ENCODE data around the gene RBM19.

RBM19 gene

DNA sequence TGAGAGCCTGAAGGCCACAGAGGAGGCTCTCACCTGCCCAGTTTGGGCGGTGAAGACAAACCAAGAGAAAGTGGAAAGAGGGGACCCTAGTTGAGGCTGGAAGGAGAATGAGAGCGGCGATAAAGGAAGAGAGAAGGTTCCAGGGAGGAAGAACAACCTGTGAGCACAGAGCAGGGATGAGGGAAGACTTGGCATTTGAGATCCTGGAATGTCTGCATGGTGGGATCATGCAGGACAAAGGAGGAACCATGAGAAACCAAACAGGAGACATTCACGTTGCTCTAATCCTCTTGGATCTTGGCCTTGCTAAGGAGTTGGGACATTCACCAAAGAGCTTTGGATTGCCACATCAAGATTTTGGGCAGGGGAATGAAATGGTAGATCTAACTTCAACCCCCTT lies 22.9 kb upstream of the RBM19 start:
- Histone ChIP-seq H3K27me3 (ENCODE audit: control insufficient read depth, low read length) (no peaks in the 10 kb centered on the region), H3K9me3 (ENCODE audit: control insufficient read depth, insufficient read depth, low read length) (no peaks in the 10 kb centered on the region), H3K4me2 (ENCODE audit: low read length) (no peak overlapping the region), H3K36me3 (ENCODE audit: control insufficient read depth, low read length) (no peaks in the 10 kb centered on the region), H3F3A (ENCODE audit: control insufficient read depth, insufficient read depth) (no peaks in the 10 kb centered on the region), H3K4me3 (ENCODE audit: low read length) (no peak overlapping the region), H3K4me1 (ENCODE audit: control insufficient read depth, low read length) (no peaks in the 10 kb centered on the region), H3K79me2 (ENCODE audit: control insufficient read depth, low read length) (no peaks in the 10 kb centered on the region), H4K20me1 (ENCODE audit: control insufficient read depth, insufficient read depth, low read depth, low read length) (no peaks in the 10 kb centered on the region), H3K9me2 (replicated peaks; ENCODE audit: control insufficient read depth, low read length) (no peaks in the 10 kb centered on the region), H3K27ac (ENCODE audit: low read depth, low read length) (no peak overlapping the region)
- TF ChIP-seq, protein P1, sequence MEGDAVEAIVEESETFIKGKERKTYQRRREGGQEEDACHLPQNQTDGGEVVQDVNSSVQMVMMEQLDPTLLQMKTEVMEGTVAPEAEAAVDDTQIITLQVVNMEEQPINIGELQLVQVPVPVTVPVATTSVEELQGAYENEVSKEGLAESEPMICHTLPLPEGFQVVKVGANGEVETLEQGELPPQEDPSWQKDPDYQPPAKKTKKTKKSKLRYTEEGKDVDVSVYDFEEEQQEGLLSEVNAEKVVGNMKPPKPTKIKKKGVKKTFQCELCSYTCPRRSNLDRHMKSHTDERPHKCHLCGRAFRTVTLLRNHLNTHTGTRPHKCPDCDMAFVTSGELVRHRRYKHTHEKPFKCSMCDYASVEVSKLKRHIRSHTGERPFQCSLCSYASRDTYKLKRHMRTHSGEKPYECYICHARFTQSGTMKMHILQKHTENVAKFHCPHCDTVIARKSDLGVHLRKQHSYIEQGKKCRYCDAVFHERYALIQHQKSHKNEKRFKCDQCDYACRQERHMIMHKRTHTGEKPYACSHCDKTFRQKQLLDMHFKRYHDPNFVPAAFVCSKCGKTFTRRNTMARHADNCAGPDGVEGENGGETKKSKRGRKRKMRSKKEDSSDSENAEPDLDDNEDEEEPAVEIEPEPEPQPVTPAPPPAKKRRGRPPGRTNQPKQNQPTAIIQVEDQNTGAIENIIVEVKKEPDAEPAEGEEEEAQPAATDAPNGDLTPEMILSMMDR (IDR thresholded peaks at IDR 0.05; ENCODE audit: low read depth, low read length, poor library complexity, severe bottlenecking): no peak
- TF ChIP-seq EZH2phosphoT487 (IDR thresholded peaks at IDR 0.05; ENCODE audit: borderline replicate concordance, low read length): no peak

DNA sequence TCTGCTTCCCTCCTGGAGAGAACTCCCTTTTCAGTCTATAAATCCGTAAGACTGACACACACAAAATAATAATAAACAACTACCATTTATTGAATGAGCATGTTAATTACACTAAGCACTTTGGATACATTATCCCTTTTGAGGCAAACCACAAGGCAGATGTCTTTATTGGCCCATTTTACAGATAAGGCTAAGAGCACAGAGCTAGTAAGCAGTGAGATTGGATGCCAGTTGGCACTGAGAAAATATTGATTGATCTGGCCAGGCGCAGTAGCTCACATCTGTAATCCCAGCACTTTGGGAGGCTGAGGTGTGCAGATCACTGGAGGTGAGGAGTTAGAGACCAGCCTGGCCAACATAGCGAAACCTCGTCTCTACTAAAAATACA lies 21.9 kb upstream of the RBM19 start:
- Histone ChIP-seq H3K9me2 (replicated peaks; ENCODE audit: control insufficient read depth, low read length) (no peaks in the 10 kb centered on the region), H3K79me2 (ENCODE audit: control insufficient read depth, low read length) (no peaks in the 10 kb centered on the region), H4K20me1 (ENCODE audit: control insufficient read depth, insufficient read depth, low read depth, low read length) (no peaks in the 10 kb centered on the region), H3K27me3 (ENCODE audit: control insufficient read depth, low read length) (no peaks in the 10 kb centered on the region), H3K36me3 (ENCODE audit: control insufficient read depth, low read length) (no peaks in the 10 kb centered on the region), H3F3A (ENCODE audit: control insufficient read depth, insufficient read depth) (no peaks in the 10 kb centered on the region), H3K4me2 (ENCODE audit: low read length) (no peak overlapping the region), H3K9me3 (ENCODE audit: control insufficient read depth, insufficient read depth, low read length) (no peaks in the 10 kb centered on the region), H3K27ac (ENCODE audit: low read depth, low read length) (no peak overlapping the region), H3K4me1 (ENCODE audit: control insufficient read depth, low read length) (no peaks in the 10 kb centered on the region), H3K4me3 (ENCODE audit: low read length) (no peak overlapping the region)
- TF ChIP-seq EZH2phosphoT487 (IDR thresholded peaks at IDR 0.05; ENCODE audit: borderline replicate concordance, low read length): no peak
- TF ChIP-seq, protein P1 (IDR thresholded peaks at IDR 0.05; ENCODE audit: low read depth, low read length, poor library complexity, severe bottlenecking): no peak

DNA sequence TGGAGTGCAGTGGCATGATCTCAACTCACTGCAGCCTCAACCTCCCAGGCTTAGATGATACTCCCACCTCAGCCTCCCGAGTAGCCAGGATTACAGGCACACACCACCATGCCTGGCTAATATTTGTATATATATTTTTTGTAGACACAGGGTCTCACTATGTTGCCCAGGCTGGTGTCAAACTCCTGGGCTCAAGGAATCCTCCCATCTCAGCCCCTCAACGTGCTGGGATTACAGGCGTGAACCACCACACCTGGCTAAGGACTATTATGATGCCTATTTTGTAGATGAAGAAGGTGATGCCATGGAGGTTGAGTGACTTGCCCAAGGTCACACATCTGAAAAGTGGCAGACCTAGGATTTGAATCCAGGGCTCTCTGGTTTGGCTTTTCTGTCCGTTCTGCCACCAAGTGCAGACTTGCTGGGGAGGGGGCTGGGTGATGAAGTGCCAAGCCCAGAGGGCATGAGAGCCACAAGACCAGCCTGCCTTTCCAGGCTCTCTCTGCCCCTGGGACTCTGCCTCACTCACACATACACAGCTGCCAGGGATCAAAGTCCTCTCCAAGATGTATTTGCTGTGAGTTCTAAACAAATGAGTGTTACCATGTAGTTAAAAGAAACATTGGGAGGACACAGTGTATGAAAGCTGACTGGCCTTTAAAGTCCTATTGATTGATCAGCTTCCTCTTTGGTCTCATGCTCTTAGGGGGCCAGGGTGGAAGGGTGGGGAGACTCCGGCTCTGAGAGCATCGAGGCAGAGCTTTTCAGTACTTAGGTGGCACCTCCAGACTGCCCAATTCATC lies 21.3 kb upstream of the RBM19 start:
- H3K36me3 ChIP-seq (ENCODE audit: control insufficient read depth, low read length): no peaks in the 10 kb centered on the region
- no peak for TF ChIP-seq EZH2phosphoT487 (IDR thresholded peaks at IDR 0.05; ENCODE audit: borderline replicate concordance, low read length)
- TF ChIP-seq, protein P1 (IDR thresholded peaks at IDR 0.05; ENCODE audit: low read depth, low read length, poor library complexity, severe bottlenecking): no peak
- H3F3A ChIP-seq (ENCODE audit: control insufficient read depth, insufficient read depth): no peaks in the 10 kb centered on the region
- H3K4me1 ChIP-seq (ENCODE audit: control insufficient read depth, low read length): no peaks in the 10 kb centered on the region
- no peaks in the 10 kb centered on the region for H3K9me2 ChIP-seq (replicated peaks; ENCODE audit: control insufficient read depth, low read length)
- H3K4me3 ChIP-seq (ENCODE audit: low read length): no peak overlapping the region
- no peaks in the 10 kb centered on the region for H3K27me3 ChIP-seq (ENCODE audit: control insufficient read depth, low read length)
- H4K20me1 ChIP-seq (ENCODE audit: control insufficient read depth, insufficient read depth, low read depth, low read length): no peaks in the 10 kb centered on the region
- H3K79me2 ChIP-seq (ENCODE audit: control insufficient read depth, low read length): no peaks in the 10 kb centered on the region
- H3K9me3 ChIP-seq (ENCODE audit: control insufficient read depth, insufficient read depth, low read length): no peaks in the 10 kb centered on the region
- no peak overlapping the region for H3K4me2 ChIP-seq (ENCODE audit: low read length)
- no peak overlapping the region for H3K27ac ChIP-seq (ENCODE audit: low read depth, low read length)
